Loucy (cell line): ENCODE results near the gene SLC5A10.
"Not testable (repeated sequence)": the region's sequence is repeated elsewhere in the genome, so short reads cannot be mapped to it uniquely, and the experiment has no call there.

ENCODE experiments used
- EZH2phosphoT487 ChIP-seq: fragments of 200-600 bp; IDR thresholded peaks from 2 replicates; pipeline ENCODE4 v1.6.1; 2018; ENCODE audit warnings: antibody characterized with exemption, mild to moderate bottlenecking, moderate library complexity, borderline replicate concordance
- TF ChIP-seq, protein P1 (sequence below): fragments of 200-600 bp; sonication (generic); conservative IDR thresholded peaks from 2 replicates; pipeline ENCODE4 v1.5.1; 2014; ENCODE audit warnings: mild to moderate bottlenecking, antibody characterized with exemption, low read length

- TF ChIP-seq, protein P1, sequence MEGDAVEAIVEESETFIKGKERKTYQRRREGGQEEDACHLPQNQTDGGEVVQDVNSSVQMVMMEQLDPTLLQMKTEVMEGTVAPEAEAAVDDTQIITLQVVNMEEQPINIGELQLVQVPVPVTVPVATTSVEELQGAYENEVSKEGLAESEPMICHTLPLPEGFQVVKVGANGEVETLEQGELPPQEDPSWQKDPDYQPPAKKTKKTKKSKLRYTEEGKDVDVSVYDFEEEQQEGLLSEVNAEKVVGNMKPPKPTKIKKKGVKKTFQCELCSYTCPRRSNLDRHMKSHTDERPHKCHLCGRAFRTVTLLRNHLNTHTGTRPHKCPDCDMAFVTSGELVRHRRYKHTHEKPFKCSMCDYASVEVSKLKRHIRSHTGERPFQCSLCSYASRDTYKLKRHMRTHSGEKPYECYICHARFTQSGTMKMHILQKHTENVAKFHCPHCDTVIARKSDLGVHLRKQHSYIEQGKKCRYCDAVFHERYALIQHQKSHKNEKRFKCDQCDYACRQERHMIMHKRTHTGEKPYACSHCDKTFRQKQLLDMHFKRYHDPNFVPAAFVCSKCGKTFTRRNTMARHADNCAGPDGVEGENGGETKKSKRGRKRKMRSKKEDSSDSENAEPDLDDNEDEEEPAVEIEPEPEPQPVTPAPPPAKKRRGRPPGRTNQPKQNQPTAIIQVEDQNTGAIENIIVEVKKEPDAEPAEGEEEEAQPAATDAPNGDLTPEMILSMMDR: not testable (repeated sequence)
- not testable (repeated sequence) for TF ChIP-seq EZH2phosphoT487
Observed at GRCh38 chr17:19042369-19042768, 90.4 kb downstream of the SLC5A10 start.
